H1 (cell line): Measurements from ENCODE around the gene ZFAND3. TPM values are rescaled to one million over a fixed set of nuclear protein-coding genes. Genes with fewer than 3 reads are reported as not detected.

Experiments
- CTCF ChIA-PET: fragments of 300-600 bp; sonication (Branson Sonifier 250); formaldehyde crosslinking; loops from one replicate; lab custom pipeline; 2021; ENCODE audit not compliant: partially characterized antibody; lab: Charles Lee
- POLR2A ChIA-PET: fragments of 300-600 bp; sonication (Branson Sonifier 250); formaldehyde crosslinking; loops from one replicate; lab custom pipeline; 2021; ENCODE audit warnings: inconsistent platforms; ENCODE audit not compliant: partially characterized antibody; lab: Charles Lee
- DNase-seq, 2 experiments: peaks; one replicate each; pipeline versions ENCODE4 v3.0.0 to v3.0.0-alpha.2; 2010 to 2022; ENCODE audit warnings: low spot score in 2 of 2, low read depth in 1 of 2, mixed read lengths in 1 of 2
- FAIRE-seq: peaks from 2 replicates; lab custom pipeline; 2011; peaks lifted over from hg19 to GRCh38; lab: Jason Lieb, UNC
- H2AFZ ChIP-seq: 2 replicates; pipeline ENCODE4 v1.8.1; 2012; ENCODE audit warnings: low read length, inconsistent platforms
- H2AK5ac ChIP-seq: 2 replicates; pipeline ENCODE4 v1.6.1; 2013; ENCODE audit warnings: low read depth, low read length
- H2BK120ac ChIP-seq: replicated peaks from 2 replicates; pipeline ENCODE3; 2013; ENCODE audit warnings: low read depth, low read length, inconsistent platforms
- H2BK12ac ChIP-seq: 2 replicates; pipeline ENCODE4 v1.6.1; 2013; ENCODE audit warnings: low read depth, low read length
- H2BK15ac ChIP-seq: 2 replicates; pipeline ENCODE4 v1.6.1; 2013; ENCODE audit warnings: low read length
- H2BK20ac ChIP-seq: 2 replicates; pipeline ENCODE4 v1.6.1; 2013; ENCODE audit warnings: low read length
- H2BK5ac ChIP-seq: 2 replicates; pipeline ENCODE4 v1.6.1; 2013; ENCODE audit warnings: low read depth, low read length
- H3K14ac ChIP-seq: 2 replicates; pipeline ENCODE4 v1.6.1; 2013; ENCODE audit warnings: inconsistent platforms; ENCODE audit not compliant: insufficient read length
- H3K18ac ChIP-seq: 2 replicates; pipeline ENCODE4 v1.6.1; 2013; ENCODE audit warnings: low read length; ENCODE audit errors: extremely low read depth
- H3K23ac ChIP-seq: 2 replicates; pipeline ENCODE4 v1.6.1; 2013; ENCODE audit warnings: inconsistent platforms; ENCODE audit not compliant: insufficient read length
- H3K23me2 ChIP-seq: 2 replicates; pipeline ENCODE4 v1.6.1; 2013; ENCODE audit warnings: low read depth, low read length
- H3K27ac ChIP-seq: 2 replicates; pipeline ENCODE4 v1.6.1; 2011; ENCODE audit warnings: low read depth, low read length, inconsistent platforms
- H3K27me3 ChIP-seq, 4 experiments: replicated peaks in 1 of 4; 1 replicate in 1 of 4; 2 replicates in 3 of 4; pipeline versions ENCODE4 v1.6.1 to v1.8.1; 2011 to 2013; ENCODE audit warnings: low read length in 3 of 4, mild to moderate bottlenecking in 3 of 4, inconsistent platforms in 2 of 4, mixed read lengths in 2 of 4, moderate library complexity in 1 of 4; ENCODE audit not compliant: control insufficient read depth in 3 of 4, insufficient read depth in 3 of 4; ENCODE audit errors: extremely low read depth in 1 of 4
- H3K36me3 ChIP-seq, 4 experiments: 2 replicates each; pipeline versions ENCODE4 v1.6.1 to v1.8.1; 2011 to 2013; ENCODE audit warnings: mild to moderate bottlenecking in 4 of 4, low read length in 3 of 4, moderate library complexity in 2 of 4, control low read depth in 1 of 4, inconsistent platforms in 1 of 4; ENCODE audit not compliant: insufficient read depth in 4 of 4, control insufficient read depth in 2 of 4
- H3K4ac ChIP-seq: replicated peaks from 2 replicates; pipeline ENCODE3; 2013; ENCODE audit warnings: low read length, low read depth, mixed read lengths, inconsistent platforms; ENCODE audit not compliant: insufficient read length
- H3K4me1 ChIP-seq, 4 experiments: replicated peaks in 1 of 4; 1 replicate in 1 of 4; 2 replicates in 3 of 4; pipeline versions ENCODE4 v1.6.1 to v1.8.1; 2011 to 2013; ENCODE audit warnings: low read length in 3 of 4, inconsistent platforms in 2 of 4, mixed read lengths in 1 of 4; ENCODE audit not compliant: insufficient read depth in 4 of 4, control insufficient read depth in 3 of 4
- H3K4me2 ChIP-seq, 2 experiments: 2 replicates each; pipeline versions ENCODE4 v1.6.1 to v1.8.1; 2011 to 2013; ENCODE audit warnings: low read depth in 2 of 2, low read length in 2 of 2, control low read depth in 1 of 2, inconsistent platforms in 1 of 2, mild to moderate bottlenecking in 1 of 2; ENCODE audit not compliant: insufficient read depth in 1 of 2
- H3K4me3 ChIP-seq, 4 experiments: fragments of 200-600, 300-600 bp in 1 of 4; sonication (generic), shearing (Covaris generic), sonication (Bioruptor Twin) in 1 of 4; 2 replicates each; pipeline versions ENCODE4 v1.5.1 to v1.8.1; 2011 to 2016; ENCODE audit warnings: low read length in 4 of 4, low read depth in 3 of 4, control low read depth in 2 of 4, inconsistent platforms in 2 of 4, mild to moderate bottlenecking in 2 of 4, mixed read lengths in 1 of 4, moderate library complexity in 1 of 4; ENCODE audit not compliant: insufficient read depth in 2 of 4; ENCODE audit errors: extremely low read depth in 1 of 4
- H3K56ac ChIP-seq: replicated peaks from 2 replicates; pipeline ENCODE3; 2013; ENCODE audit warnings: low read depth, mild to moderate bottlenecking, mixed read lengths, low read length, inconsistent platforms; ENCODE audit not compliant: insufficient read length
- H3K79me1 ChIP-seq: 2 replicates; pipeline ENCODE4 v1.6.1; 2013; ENCODE audit warnings: low read depth, low read length, control low read depth
- H3K79me2 ChIP-seq, 2 experiments: 2 replicates each; pipeline versions ENCODE4 v1.6.1 to v1.8.1; 2012 to 2013; ENCODE audit warnings: low read length in 2 of 2, mild to moderate bottlenecking in 2 of 2, inconsistent platforms in 1 of 2; ENCODE audit not compliant: insufficient read depth in 2 of 2, control insufficient read depth in 1 of 2
- H3K9ac ChIP-seq, 4 experiments: replicated peaks in 1 of 4; 1 replicate in 1 of 4; 2 replicates in 3 of 4; pipeline versions ENCODE4 v1.6.1 to v1.8.1; 2011 to 2013; ENCODE audit warnings: low read depth in 3 of 4, low read length in 3 of 4, control low read depth in 2 of 4, mild to moderate bottlenecking in 2 of 4, moderate library complexity in 2 of 4, inconsistent platforms in 1 of 4; ENCODE audit errors: extremely low read depth in 1 of 4
- H3K9me3 ChIP-seq, 2 experiments: 2 replicates each; pipeline versions ENCODE4 v1.6.1 to v1.8.1; 2012 to 2013; ENCODE audit warnings: mild to moderate bottlenecking in 2 of 2, moderate library complexity in 2 of 2, control low read depth in 1 of 2, inconsistent platforms in 1 of 2, low read depth in 1 of 2, low read length in 1 of 2, mixed read lengths in 1 of 2; ENCODE audit not compliant: insufficient read depth in 2 of 2
- H4K20me1 ChIP-seq, 2 experiments: replicated peaks in 1 of 2; 2 replicates each; pipeline versions ENCODE3 to v1.8.1; 2011 to 2013; ENCODE audit warnings: inconsistent platforms in 2 of 2, low read length in 2 of 2, mild to moderate bottlenecking in 1 of 2; ENCODE audit not compliant: insufficient read depth in 2 of 2, control insufficient read depth in 1 of 2
- H4K5ac ChIP-seq: 2 replicates; pipeline ENCODE4 v1.6.1; 2013; ENCODE audit warnings: low read length, low read depth, mixed read lengths, inconsistent platforms; ENCODE audit not compliant: insufficient read length
- H4K8ac ChIP-seq: 2 replicates; pipeline ENCODE4 v1.8.0; 2013; ENCODE audit warnings: mild to moderate bottlenecking, moderate library complexity, low read length, inconsistent platforms; ENCODE audit not compliant: insufficient read depth; ENCODE audit errors: extremely low read depth
- H4K91ac ChIP-seq: replicated peaks from 2 replicates; pipeline ENCODE3; 2013; ENCODE audit warnings: low read length, mixed read lengths, inconsistent platforms; ENCODE audit not compliant: insufficient read length
- CBX8 ChIP-seq: fragments of 300-800, 300-1000 bp; sonication (generic); IDR thresholded peaks from 2 replicates; pipeline ENCODE4 v1.7.1; 2016; ENCODE audit warnings: low read depth, low read length, borderline replicate concordance
- CREB1 ChIP-seq: IDR thresholded peaks from 2 replicates; pipeline ENCODE4 v1.6.1; 2012; ENCODE audit warnings: inconsistent platforms
- EP300 ChIP-seq, 2 experiments: IDR thresholded peaks; 1 replicate in 1 of 2; 2 replicates in 1 of 2; pipeline ENCODE4 v1.6.1; 2011 to 2012; ENCODE audit warnings: low read depth in 2 of 2, low read length in 2 of 2, mild to moderate bottlenecking in 2 of 2, borderline replicate concordance in 1 of 2, inconsistent platforms in 1 of 2, moderate library complexity in 1 of 2
- KDM1A ChIP-seq: fragments of 200-600, 300-600 bp; sonication (generic); IDR thresholded peaks from 2 replicates; pipeline ENCODE4 v1.7.1; 2016; ENCODE audit warnings: mild to moderate bottlenecking, low read length, borderline replicate concordance
- KDM4A ChIP-seq: IDR thresholded peaks from one replicate; pipeline ENCODE4 v1.7.1; 2012; ENCODE audit warnings: low read depth, mild to moderate bottlenecking, moderate library complexity, low read length, inconsistent platforms; ENCODE audit not compliant: severe bottlenecking
- MAFK ChIP-seq: IDR thresholded peaks from 2 replicates; pipeline ENCODE4 v1.6.1; 2012; ENCODE audit warnings: low read depth, mild to moderate bottlenecking, improper control_type of control experiment, low read length
- RBBP5 ChIP-seq: IDR thresholded peaks from 2 replicates; pipeline ENCODE4 v1.7.1; 2012; ENCODE audit warnings: low read depth, mild to moderate bottlenecking, inconsistent platforms, low read length, moderate library complexity, borderline replicate concordance
- SIN3A ChIP-seq, 2 experiments: IDR thresholded peaks in 1 of 2; conservative IDR thresholded peaks in 1 of 2; 2 replicates each; pipeline ENCODE4 v1.6.1; 2011 to 2012; ENCODE audit warnings: low read length in 2 of 2, improper control_type of control experiment in 1 of 2, low read depth in 1 of 2, mild to moderate bottlenecking in 1 of 2
- SP1 ChIP-seq: IDR thresholded peaks from 2 replicates; pipeline ENCODE4 v1.6.1; 2011; ENCODE audit warnings: low read depth, low read length
- YY1 ChIP-seq: IDR thresholded peaks from 2 replicates; pipeline ENCODE4 v1.6.1; 2011; ENCODE audit warnings: low read depth, mild to moderate bottlenecking, low read length
- WGBS, 2 experiments: shearing (Covaris generic) in 1 of 2; methylation state at CpG; one replicate each; pipeline versions ENCODE4 v1.1.6 to v1.1.7; 2013 to 2015; ENCODE audit warnings: low lambda C conversion rate in 2 of 2, mixed read lengths in 2 of 2, inconsistent platforms in 1 of 2, low coverage in 1 of 2, missing lambda C conversion rate in 1 of 2; ENCODE audit not compliant: insufficient replicate concordance in 2 of 2, insufficient coverage in 1 of 2, insufficient read length in 1 of 2; ENCODE audit errors: extremely low coverage in 1 of 2, missing lambda C conversion rate in 1 of 2; 5-methylcytosine and 5-hydroxymethylcytosine counted together
- polyA plus RNA-seq, 7 experiments: library from polyadenylated mRNA; depleted of rRNA in 3 of 7; stranded (reverse) in 5 of 7; unstranded in 2 of 7; fragments of >200 nt in 5 of 7; fragments of 200-250 nt in 2 of 7; gene quantifications; 1 replicate in 5 of 7; 2 replicates in 1 of 7; 4 replicates in 1 of 7; pipeline versions ENCODE4 v1.2.1 to v1.2.3, GENCODE V29; 2011 to 2013; ENCODE audit warnings: missing spikeins in 2 of 7, mixed read lengths in 2 of 7
- total RNA-seq: library from RNA; stranded (reverse); fragmentation: NEBNext Ultra II Directional; extraction: Animal tissue kit (Norgen Biotek cat#: 25700); gene quantifications from 2 replicates; pipeline ENCODE4 v1.2.1, GENCODE V29; 2021

Gene ZFAND3
- total and polyA plus RNA-seq, 2 of the 8 experiments (the other 6 are each of a cell fraction or from before 2014, with no cell fraction given), result 13.0 to 51.3 TPM

GRCh38 chr6:38141085-38141484 lies 321.6 kb downstream of the ZFAND3 start:
- no peak overlapping the region for H2AK5ac ChIP-seq
- H3K4me3 ChIP-seq, result no peak overlapping the region
- no peak overlapping the region for H2BK5ac ChIP-seq
- no peaks in the 10 kb centered on the region for H3K23me2 ChIP-seq
- H3K79me2 ChIP-seq, result 0 out of 4 replicates have a peak, but pooled peaks cover 0 to 4% of the 10 kb centered on the region in 2 experiments
- peaks cover 8 to 25% (median 17%) of the 10 kb centered on the region in 4 experiments for H3K4me1 ChIP-seq
- H3K4me2 ChIP-seq, result no peak overlapping the region
- H2BK20ac ChIP-seq, result no peak overlapping the region
- H3K27ac ChIP-seq, result no peak overlapping the region
- H3K9me3 ChIP-seq, result no peaks in the 10 kb centered on the region
- POLR2A ChIA-PET, result no interaction called here
- no peak overlapping the region for H2BK120ac ChIP-seq
- H3K23ac ChIP-seq, result no peak overlapping the region
- no peak overlapping the region for H3K56ac ChIP-seq
- H4K20me1 ChIP-seq, result peaks cover 2 to 5% of the 10 kb centered on the region in 2 experiments
- no peak overlapping the region for H3K14ac ChIP-seq
- no peak overlapping the region for H4K91ac ChIP-seq
- no peak overlapping the region for H3K9ac ChIP-seq
- no peak overlapping the region for H2AFZ ChIP-seq
- H3K4ac ChIP-seq, result no peak overlapping the region
- H4K8ac ChIP-seq, result no peak overlapping the region
- 85% methylated on average over 4 of the region's 4 CpGs; no CpG with 5 or more reads in 1 of the 2 experiments for WGBS, 2 experiments
- no peak overlapping the region for H3K18ac ChIP-seq
- DNase-seq, result no peak
- H3K27me3 ChIP-seq, result no peaks in the 10 kb centered on the region
- no peaks in the 10 kb centered on the region for H3K36me3 ChIP-seq
- CTCF ChIA-PET, result interaction anchor here (0.6 to 1.3 kb wide), 4 partner anchors 10 to 436 kb away, joined by 3 to 5 read pairs (median 3); no protein-coding TSS in a partner anchor
- TF ChIP-seq SIN3A (conservative IDR thresholded peaks at IDR 0.05 in 1 of 2, IDR thresholded peaks at IDR 0.05 in 1 of 2; ENCODE audit: low read depth in 1 of 2, low read length in 2 of 2), result no peak
- no peak for TF ChIP-seq CREB1
- TF ChIP-seq EP300 (IDR thresholded peaks at IDR 0.05; ENCODE audit: borderline replicate concordance in 1 of 2, low read depth in 2 of 2, low read length in 2 of 2), result no peak
- TF ChIP-seq RBBP5, result no peak
- TF ChIP-seq MAFK, result no peak
- TF ChIP-seq KDM1A, result no peak
- TF ChIP-seq SP1, result no peak
- no peak for TF ChIP-seq KDM4A
- no peak for TF ChIP-seq YY1
- no peak for TF ChIP-seq CBX8
- no peak for FAIRE-seq
- H3K79me1 ChIP-seq, result no peaks in the 10 kb centered on the region; the same call in 1 of the 2 replicates
- H4K5ac ChIP-seq, result no peak overlapping the region
- no peak overlapping the region for H2BK15ac ChIP-seq
- no peak overlapping the region for H2BK12ac ChIP-seq
